ENCODE results near the gene SSRP1. TPM values are rescaled to one million over a fixed set of nuclear protein-coding genes. Genes with fewer than 3 reads are reported as not detected.

Gene SSRP1
- polyA plus RNA-seq, 1 experiment, result 113 TPM

DNA sequence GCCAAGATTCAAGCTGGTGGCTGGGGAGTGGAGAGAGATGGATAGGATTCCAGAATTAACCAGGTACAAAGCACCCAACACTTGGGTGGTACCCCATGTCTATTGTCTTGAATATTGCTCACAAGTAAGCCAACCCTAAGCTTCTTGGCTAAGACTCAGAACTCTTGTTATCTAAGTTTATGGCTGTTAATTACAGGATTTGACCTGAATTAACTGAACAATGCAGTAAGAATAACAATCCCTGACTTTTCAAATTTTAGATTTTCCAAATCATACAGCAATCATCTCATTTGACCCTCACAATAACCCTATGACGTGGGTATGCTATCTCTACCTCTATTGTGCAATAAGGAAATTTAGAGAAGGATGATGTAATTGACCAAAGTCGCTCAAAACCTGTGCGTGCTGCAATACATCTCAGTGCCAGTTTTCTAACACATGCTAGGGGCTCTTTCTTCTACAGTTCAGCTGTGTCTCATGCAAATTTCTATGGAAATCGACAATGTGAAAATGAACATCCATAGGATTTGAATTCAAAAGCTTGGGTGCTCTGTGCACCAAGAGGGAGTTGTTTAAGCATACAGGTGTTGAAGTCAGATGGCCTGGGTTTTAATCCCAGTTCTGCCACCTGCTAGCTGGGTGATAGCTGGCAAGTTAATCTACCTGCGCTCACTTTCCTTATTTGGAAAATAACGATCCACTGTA lies 58.6 kb downstream of the SSRP1 start:
- no peak for DNase-seq (ENCODE audit: low read depth, low spot score)
- Histone ChIP-seq H3K27me3 (ENCODE audit: control insufficient read depth, insufficient read depth, low read length) (no peaks in the 10 kb centered on the region), H3K27ac (ENCODE audit: low read depth, low read length) (no peak overlapping the region), H3K4me3 (ENCODE audit: low read depth, low read length) (no peak overlapping the region), H3K9me3 (ENCODE audit: control insufficient read depth, insufficient read depth, low read length) (peaks cover 3% of the 10 kb centered on the region; the same call in 1 of the 2 replicates)
- ChIA-PET CTCF (interaction anchor here (0.6 to 10.0 kb wide), 8 partner anchors 11 to 367 kb away, joined by 3 to 117 read pairs (median 3); no protein-coding TSS in a partner anchor), POLR2A (interaction anchor here (0.6 kb wide), 1 partner anchor 72 kb away, joined by 5 read pairs; no protein-coding TSS in a partner anchor)
- TF ChIP-seq, protein P1, sequence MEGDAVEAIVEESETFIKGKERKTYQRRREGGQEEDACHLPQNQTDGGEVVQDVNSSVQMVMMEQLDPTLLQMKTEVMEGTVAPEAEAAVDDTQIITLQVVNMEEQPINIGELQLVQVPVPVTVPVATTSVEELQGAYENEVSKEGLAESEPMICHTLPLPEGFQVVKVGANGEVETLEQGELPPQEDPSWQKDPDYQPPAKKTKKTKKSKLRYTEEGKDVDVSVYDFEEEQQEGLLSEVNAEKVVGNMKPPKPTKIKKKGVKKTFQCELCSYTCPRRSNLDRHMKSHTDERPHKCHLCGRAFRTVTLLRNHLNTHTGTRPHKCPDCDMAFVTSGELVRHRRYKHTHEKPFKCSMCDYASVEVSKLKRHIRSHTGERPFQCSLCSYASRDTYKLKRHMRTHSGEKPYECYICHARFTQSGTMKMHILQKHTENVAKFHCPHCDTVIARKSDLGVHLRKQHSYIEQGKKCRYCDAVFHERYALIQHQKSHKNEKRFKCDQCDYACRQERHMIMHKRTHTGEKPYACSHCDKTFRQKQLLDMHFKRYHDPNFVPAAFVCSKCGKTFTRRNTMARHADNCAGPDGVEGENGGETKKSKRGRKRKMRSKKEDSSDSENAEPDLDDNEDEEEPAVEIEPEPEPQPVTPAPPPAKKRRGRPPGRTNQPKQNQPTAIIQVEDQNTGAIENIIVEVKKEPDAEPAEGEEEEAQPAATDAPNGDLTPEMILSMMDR (IDR thresholded peaks at IDR 0.05; ENCODE audit: low read depth, low read length), result no peak

DNA sequence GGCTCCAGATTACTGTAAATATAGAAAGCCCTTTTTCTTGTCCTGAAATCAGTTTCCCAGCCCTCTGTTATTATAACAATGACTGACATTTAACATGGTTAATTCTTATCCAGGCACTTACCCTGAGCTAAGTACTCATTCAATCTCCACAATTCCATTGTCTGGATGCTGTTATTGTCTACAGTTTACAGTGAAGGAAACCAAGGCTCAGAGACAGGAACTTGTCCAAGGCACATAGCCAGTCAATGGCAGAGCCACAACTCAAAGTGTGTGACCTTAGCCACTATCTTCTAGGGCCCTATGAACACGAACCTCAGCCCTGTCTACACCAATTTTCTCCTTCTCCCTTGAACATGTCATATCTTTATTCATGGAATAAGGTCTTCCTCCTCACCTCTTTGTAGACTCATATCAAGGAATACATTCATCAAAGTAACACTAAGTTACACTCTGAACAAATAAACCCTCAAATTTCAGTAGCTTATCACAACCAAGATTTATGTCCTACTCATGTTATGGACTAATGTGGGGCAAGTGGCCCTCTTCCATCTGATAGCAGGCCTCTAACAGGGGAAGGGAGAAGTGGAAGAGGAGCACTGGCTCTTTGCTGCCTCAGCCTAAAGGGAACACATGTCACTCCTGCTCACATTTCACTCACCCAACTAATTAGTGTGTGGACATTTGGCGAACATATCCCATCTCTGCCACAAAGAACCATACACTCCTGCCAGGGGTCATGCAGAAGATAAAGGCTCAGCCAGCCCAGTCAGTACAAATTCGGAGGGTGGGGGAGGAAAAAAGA lies 59.3 kb downstream of the SSRP1 start:
- H3K27ac ChIP-seq (ENCODE audit: low read depth, low read length), result no peak overlapping the region
- TF ChIP-seq, protein P1 (IDR thresholded peaks at IDR 0.05; ENCODE audit: low read depth, low read length), result no peak
- H3K9me3 ChIP-seq (ENCODE audit: control insufficient read depth, insufficient read depth, low read length), result peaks cover 3% of the 10 kb centered on the region; the same call in 1 of the 2 replicates
- H3K27me3 ChIP-seq (ENCODE audit: control insufficient read depth, insufficient read depth, low read length), result peaks cover 3% of the 10 kb centered on the region
- ChIA-PET POLR2A (no interaction called here), CTCF (interaction anchor here (1.4 to 10.0 kb wide), 4 partner anchors 12 to 160 kb away, joined by 3 to 117 read pairs (median 6); no protein-coding TSS in a partner anchor)
- no peak overlapping the region for H3K4me3 ChIP-seq (ENCODE audit: low read depth, low read length)
- no peak for DNase-seq (ENCODE audit: low read depth, low spot score)

Other genes starting within 250 kb of the SSRP1 start
- gene LRRC55, start 153.9 kb downstream of the SSRP1 start, polyA plus RNA-seq (2011; rRNA removed), result not detected in 2 replicates
- gene APLNR, start 98.6 kb downstream of the SSRP1 start, polyA plus RNA-seq (2011; rRNA removed), result not detected in 2 replicates
- gene TNKS1BP1, start 10.9 kb downstream of the SSRP1 start, polyA plus RNA-seq (2011; rRNA removed), result 59.4 and 63.8 TPM in 2 replicates
- not detected in 2 replicates for gene P2RX3, start 2.5 kb upstream of the SSRP1 start, polyA plus RNA-seq (2011; rRNA removed)
- gene PRG3, start 45.3 kb upstream of the SSRP1 start, polyA plus RNA-seq (2011; rRNA removed), result not detected in 2 replicates
- gene PRG2, start 54.8 kb upstream of the SSRP1 start, polyA plus RNA-seq (2011; rRNA removed), result not detected in 2 replicates
- gene SLC43A3, start 91.2 kb upstream of the SSRP1 start, polyA plus RNA-seq (2011; rRNA removed), result 24.4 and 25.1 TPM in 2 replicates
- 0.11 and 0.45 TPM in 2 replicates for gene RTN4RL2, start 124.6 kb upstream of the SSRP1 start, polyA plus RNA-seq (2011; rRNA removed)
- 14.6 and 17.5 TPM in 2 replicates for gene SLC43A1, start 179.8 kb upstream of the SSRP1 start, polyA plus RNA-seq (2011; rRNA removed)
- 76.6 and 82.8 TPM in 2 replicates for gene TIMM10, start 194.9 kb upstream of the SSRP1 start, polyA plus RNA-seq (2011; rRNA removed)
- gene SMTNL1, start 201.7 kb upstream of the SSRP1 start, polyA plus RNA-seq (2011; rRNA removed), result not detected in 2 replicates
- 63.8 and 76.8 TPM in 2 replicates for gene UBE2L6, start 231.8 kb upstream of the SSRP1 start, polyA plus RNA-seq (2011; rRNA removed)